Measurements from ENCODE around the gene TTLL5.

The TTLL5 gene

DNA sequence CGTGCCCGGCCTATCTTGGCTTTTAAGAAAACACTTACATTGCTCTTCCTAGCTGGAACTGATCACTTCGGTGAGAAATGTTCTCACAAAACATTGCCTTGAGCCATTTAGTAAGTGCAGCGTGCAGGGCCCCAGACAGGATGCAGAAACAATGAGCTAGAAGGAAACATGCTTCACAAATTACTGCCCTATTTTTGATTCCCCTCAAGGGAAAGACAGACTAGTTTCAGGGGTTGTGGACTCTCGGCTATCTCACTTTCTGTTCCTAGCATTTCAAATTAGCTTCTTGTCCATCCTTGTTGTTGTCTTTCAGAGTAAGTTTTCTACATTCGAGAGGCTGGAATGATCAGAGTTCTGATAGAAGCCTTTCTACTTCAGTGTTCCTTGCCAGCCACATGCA lies 299.2 kb downstream of the TTLL5 start:
- DNase-seq = no peak
- in situ Hi-C loops (cut with HindIII; ENCODE audit: low pct_ligation_motif_present, low sequenced_read_pairs) = loop anchor here (25.0 kb wide), 1 partner anchor 248 kb away; no protein-coding TSS in a partner anchor

DNA sequence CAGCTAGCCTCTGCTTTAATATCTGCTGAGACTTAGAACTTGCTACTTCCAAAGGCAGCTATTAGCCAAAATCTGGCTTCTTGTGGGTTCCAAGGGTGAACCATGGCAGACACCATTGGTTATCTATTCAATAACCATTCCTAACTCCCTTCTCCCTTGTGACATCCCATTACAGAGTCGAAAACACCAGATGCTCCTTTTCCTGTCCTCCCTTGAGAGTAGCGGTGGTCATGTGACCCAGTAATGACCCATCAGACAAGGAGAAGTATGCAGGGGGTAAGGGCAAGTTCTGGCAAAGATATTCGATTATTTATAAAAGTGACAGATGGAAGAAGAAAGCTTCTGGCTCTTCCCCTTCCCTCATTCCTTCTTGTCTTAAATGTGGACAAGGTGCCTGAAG lies 300.6 kb downstream of the TTLL5 start:
- no peak for DNase-seq
- in situ Hi-C loops (cut with HindIII; ENCODE audit: low pct_ligation_motif_present, low sequenced_read_pairs) = loop anchor here (25.0 kb wide), 1 partner anchor 249 kb away; no protein-coding TSS in a partner anchor
- TF ChIP-seq, protein P1, sequence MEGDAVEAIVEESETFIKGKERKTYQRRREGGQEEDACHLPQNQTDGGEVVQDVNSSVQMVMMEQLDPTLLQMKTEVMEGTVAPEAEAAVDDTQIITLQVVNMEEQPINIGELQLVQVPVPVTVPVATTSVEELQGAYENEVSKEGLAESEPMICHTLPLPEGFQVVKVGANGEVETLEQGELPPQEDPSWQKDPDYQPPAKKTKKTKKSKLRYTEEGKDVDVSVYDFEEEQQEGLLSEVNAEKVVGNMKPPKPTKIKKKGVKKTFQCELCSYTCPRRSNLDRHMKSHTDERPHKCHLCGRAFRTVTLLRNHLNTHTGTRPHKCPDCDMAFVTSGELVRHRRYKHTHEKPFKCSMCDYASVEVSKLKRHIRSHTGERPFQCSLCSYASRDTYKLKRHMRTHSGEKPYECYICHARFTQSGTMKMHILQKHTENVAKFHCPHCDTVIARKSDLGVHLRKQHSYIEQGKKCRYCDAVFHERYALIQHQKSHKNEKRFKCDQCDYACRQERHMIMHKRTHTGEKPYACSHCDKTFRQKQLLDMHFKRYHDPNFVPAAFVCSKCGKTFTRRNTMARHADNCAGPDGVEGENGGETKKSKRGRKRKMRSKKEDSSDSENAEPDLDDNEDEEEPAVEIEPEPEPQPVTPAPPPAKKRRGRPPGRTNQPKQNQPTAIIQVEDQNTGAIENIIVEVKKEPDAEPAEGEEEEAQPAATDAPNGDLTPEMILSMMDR (IDR thresholded peaks at IDR 0.05; ENCODE audit: low read depth, low read length, missing control alignments) = no peak
- Histone ChIP-seq H3K27ac (no peak overlapping the region), H3K27me3 (replicated peaks) (no peaks in the 10 kb centered on the region), H3K4me3 (ENCODE audit: low read depth, low read length) (no peak overlapping the region), H3K36me3 (replicated peaks) (no peaks in the 10 kb centered on the region)

More for the DNA sequence above, 299.2 kb downstream of the TTLL5 start:
- Histone ChIP-seq H3K4me3 (ENCODE audit: low read depth, low read length) (no peak overlapping the region), H3K27me3 (replicated peaks) (no peaks in the 10 kb centered on the region), H3K27ac (no peak overlapping the region), H3K36me3 (replicated peaks) (no peaks in the 10 kb centered on the region)
- TF ChIP-seq, protein P1 (IDR thresholded peaks at IDR 0.05; ENCODE audit: low read depth, low read length, missing control alignments) = no peak

DNA sequence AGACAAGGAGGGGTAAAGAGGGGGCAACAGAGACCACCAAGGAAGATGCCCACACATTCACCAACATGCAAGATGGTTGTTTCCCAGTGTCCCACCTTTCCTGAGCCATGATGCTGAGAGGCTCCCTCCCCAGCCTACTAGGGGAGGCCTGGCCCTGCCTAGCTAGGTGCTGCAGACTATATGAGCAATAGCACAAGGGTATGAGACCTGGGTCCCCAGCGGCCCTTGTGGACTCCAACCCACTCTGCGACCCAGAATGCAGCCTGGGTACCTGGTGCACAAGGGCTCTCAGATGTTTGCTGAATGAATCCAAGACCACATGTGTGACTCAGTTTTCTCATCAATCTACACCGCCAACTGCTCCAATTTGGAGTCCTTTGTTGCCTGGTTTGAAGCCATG lies 306.8 kb downstream of the TTLL5 start:
- Histone ChIP-seq H3K4me3 (ENCODE audit: low read depth, low read length) (no peak overlapping the region), H3K27me3 (replicated peaks) (no peaks in the 10 kb centered on the region), H3K36me3 (replicated peaks) (no peaks in the 10 kb centered on the region), H3K27ac (no peak overlapping the region)
- TF ChIP-seq, protein P1 (IDR thresholded peaks at IDR 0.05; ENCODE audit: low read depth, low read length, missing control alignments) = no peak
- DNase-seq = no peak
- in situ Hi-C loops (cut with HindIII; ENCODE audit: low pct_ligation_motif_present, low sequenced_read_pairs) = loop anchor here (25.0 kb wide), 1 partner anchor 256 kb away; no protein-coding TSS in a partner anchor

DNA sequence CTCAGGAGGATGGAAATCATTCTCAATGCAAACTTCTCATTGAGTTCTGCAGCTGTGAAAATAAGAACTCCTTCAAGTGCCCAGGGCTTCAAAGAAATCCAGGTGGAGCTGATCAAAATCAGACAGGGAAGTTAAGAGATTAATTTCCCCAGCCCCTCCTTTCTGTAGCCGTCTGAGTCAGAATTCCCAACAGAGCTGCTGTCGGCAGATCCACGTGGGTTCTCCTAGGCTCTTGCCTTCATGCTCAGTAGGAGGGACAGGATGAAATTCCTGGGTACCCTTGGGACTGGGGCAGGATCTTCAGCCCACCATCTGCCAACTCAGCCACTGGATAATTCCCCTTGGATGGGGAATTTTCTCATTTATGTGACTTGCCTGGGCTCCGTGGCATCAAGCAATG lies 307.4 kb downstream of the TTLL5 start:
- in situ Hi-C loops (cut with HindIII; ENCODE audit: low pct_ligation_motif_present, low sequenced_read_pairs) = loop anchor here (25.0 kb wide), 1 partner anchor 256 kb away; no protein-coding TSS in a partner anchor
- H3K27ac ChIP-seq = no peak overlapping the region
- H3K36me3 ChIP-seq (replicated peaks) = no peaks in the 10 kb centered on the region
- DNase-seq = peak; percentile 36
- H3K27me3 ChIP-seq (replicated peaks) = no peaks in the 10 kb centered on the region
- TF ChIP-seq, protein P1 (IDR thresholded peaks at IDR 0.05; ENCODE audit: low read depth, low read length, missing control alignments) = no peak
- no peak overlapping the region for H3K4me3 ChIP-seq (ENCODE audit: low read depth, low read length)

DNA sequence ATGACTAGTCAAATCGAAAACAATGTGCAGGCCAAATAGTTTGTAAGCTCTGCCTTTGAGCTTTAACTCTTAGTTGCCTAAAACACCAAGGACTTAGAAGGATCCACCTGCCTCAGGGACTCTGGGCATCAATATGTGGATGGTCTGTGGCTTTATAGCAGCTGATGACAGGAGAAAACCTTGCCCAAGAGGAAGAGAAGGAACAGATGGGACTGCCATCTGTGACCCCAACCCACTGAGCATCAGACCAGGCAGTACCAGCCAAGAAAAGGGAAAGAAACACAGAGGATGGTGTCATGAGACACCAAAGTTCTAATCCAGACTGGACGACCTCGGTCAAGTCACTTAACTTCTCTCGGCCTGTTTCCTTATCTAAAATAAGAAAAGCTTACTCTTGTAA lies 308.1 kb downstream of the TTLL5 start:
- no peak overlapping the region for H3K4me3 ChIP-seq (ENCODE audit: low read depth, low read length)
- TF ChIP-seq, protein P1 (IDR thresholded peaks at IDR 0.05; ENCODE audit: low read depth, low read length, missing control alignments) = no peak
- no peaks in the 10 kb centered on the region for H3K36me3 ChIP-seq (replicated peaks)
- in situ Hi-C loops (cut with HindIII; ENCODE audit: low pct_ligation_motif_present, low sequenced_read_pairs) = loop anchor here (25.0 kb wide), 1 partner anchor 257 kb away; no protein-coding TSS in a partner anchor
- no peak overlapping the region for H3K27ac ChIP-seq
- no peaks in the 10 kb centered on the region for H3K27me3 ChIP-seq (replicated peaks)
- no peak for DNase-seq

DNA sequence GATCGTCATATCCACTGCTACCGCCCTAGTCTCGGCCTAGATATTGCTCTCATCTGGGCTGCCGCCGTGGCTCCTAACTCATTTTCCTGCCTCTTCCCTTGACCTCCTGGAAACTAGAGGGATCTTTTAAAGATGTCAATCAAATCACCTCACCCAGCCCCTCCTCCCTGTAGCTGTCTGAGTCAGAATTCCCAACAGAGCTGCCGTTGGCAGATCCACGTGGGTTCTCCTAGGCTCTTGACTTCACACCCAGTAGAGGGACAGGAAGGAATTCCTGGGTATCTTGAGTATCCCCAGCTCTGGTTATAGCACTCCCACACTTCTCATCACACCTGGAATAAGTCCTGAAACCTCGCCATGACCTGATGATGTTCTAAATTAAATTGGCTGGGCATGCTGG lies 308.8 kb downstream of the TTLL5 start:
- H3K27me3 ChIP-seq (replicated peaks) = no peaks in the 10 kb centered on the region
- in situ Hi-C loops (cut with HindIII; ENCODE audit: low pct_ligation_motif_present, low sequenced_read_pairs) = loop anchor here (25.0 kb wide), 1 partner anchor 258 kb away; no protein-coding TSS in a partner anchor
- no peak for DNase-seq
- H3K27ac ChIP-seq = no peak overlapping the region
- no peaks in the 10 kb centered on the region for H3K36me3 ChIP-seq (replicated peaks)
- H3K4me3 ChIP-seq (ENCODE audit: low read depth, low read length) = no peak overlapping the region
- TF ChIP-seq, protein P1 (IDR thresholded peaks at IDR 0.05; ENCODE audit: low read depth, low read length, missing control alignments) = no peak

Measured in brain microvascular endothelial cell (primary cell).